Measurements from ENCODE around the gene IRF7.
"Not testable (repeated sequence)": the region's sequence is repeated elsewhere in the genome, so short reads cannot be mapped to it uniquely, and the experiment has no call there.

IRF7 gene

GRCh38 chr11:574031-574570 lies 41.6 kb downstream of the IRF7 start:
- not testable (repeated sequence) for DNase-seq

GRCh38 chr11:573146-573759 lies 42.5 kb downstream of the IRF7 start:
- H3K9me3 ChIP-seq (ENCODE audit: control insufficient read depth, low read length) = no peaks in the 10 kb centered on the region
- H3K27me3 ChIP-seq (replicated peaks; ENCODE audit: control insufficient read depth, insufficient read depth, low read length, poor library complexity, severe bottlenecking) = no peaks in the 10 kb centered on the region
- no peak overlapping the region for H3K4me3 ChIP-seq (ENCODE audit: insufficient read depth, low read depth, low read length, poor library complexity, severe bottlenecking)
- H3K36me3 ChIP-seq (ENCODE audit: control insufficient read depth, insufficient read depth, low read length) = no peaks in the 10 kb centered on the region
- no peak overlapping the region for H3K27ac ChIP-seq (ENCODE audit: insufficient read depth, low read length, poor library complexity, severe bottlenecking)
- peaks cover 36% of the 10 kb centered on the region for H3K4me1 ChIP-seq (ENCODE audit: control insufficient read depth, insufficient read depth, low read length, poor library complexity, severe bottlenecking)
- DNase-seq = no peak

More at GRCh38 chr11:574031-574570, 41.6 kb downstream of the IRF7 start:
- H3K4me1 ChIP-seq (ENCODE audit: control insufficient read depth, insufficient read depth, low read length, poor library complexity, severe bottlenecking) = peaks cover 40% of the 10 kb centered on the region
- not testable (repeated sequence) for H3K36me3 ChIP-seq (ENCODE audit: control insufficient read depth, insufficient read depth, low read length); H3K27me3 ChIP-seq (replicated peaks; ENCODE audit: control insufficient read depth, insufficient read depth, low read length, poor library complexity, severe bottlenecking); H3K9me3 ChIP-seq (ENCODE audit: control insufficient read depth, low read length); H3K27ac ChIP-seq (ENCODE audit: insufficient read depth, low read length, poor library complexity, severe bottlenecking)
- H3K4me3 ChIP-seq (ENCODE audit: insufficient read depth, low read depth, low read length, poor library complexity, severe bottlenecking) = peak overlapping the region; percentile 35

- no peaks in the 10 kb centered on the region for H3K9me3 ChIP-seq (ENCODE audit: control insufficient read depth, low read length)
- H3K36me3 ChIP-seq (ENCODE audit: control insufficient read depth, insufficient read depth, low read length) = no peaks in the 10 kb centered on the region
- H3K4me1 ChIP-seq (ENCODE audit: control insufficient read depth, insufficient read depth, low read length, poor library complexity, severe bottlenecking) = peaks cover 23% of the 10 kb centered on the region
- no peaks in the 10 kb centered on the region for H3K27me3 ChIP-seq (replicated peaks; ENCODE audit: control insufficient read depth, insufficient read depth, low read length, poor library complexity, severe bottlenecking)
- no peak overlapping the region for H3K4me3 ChIP-seq (ENCODE audit: insufficient read depth, low read depth, low read length, poor library complexity, severe bottlenecking)
- no peak overlapping the region for H3K27ac ChIP-seq (ENCODE audit: insufficient read depth, low read length, poor library complexity, severe bottlenecking)
- DNase-seq = no peak
Measured at GRCh38 chr11:571802-572185, 44.0 kb downstream of the IRF7 start.

GRCh38 chr11:569158-569885 lies 46.4 kb downstream of the IRF7 start:
- DNase-seq = no peak
- Histone ChIP-seq H3K27ac (ENCODE audit: insufficient read depth, low read length, poor library complexity, severe bottlenecking) (no peak overlapping the region), H3K36me3 (ENCODE audit: control insufficient read depth, insufficient read depth, low read length) (no peaks in the 10 kb centered on the region), H3K4me1 (ENCODE audit: control insufficient read depth, insufficient read depth, low read length, poor library complexity, severe bottlenecking) (peaks cover 10% of the 10 kb centered on the region), H3K27me3 (replicated peaks; ENCODE audit: control insufficient read depth, insufficient read depth, low read length, poor library complexity, severe bottlenecking) (no peaks in the 10 kb centered on the region), H3K4me3 (ENCODE audit: insufficient read depth, low read depth, low read length, poor library complexity, severe bottlenecking) (peak overlapping the region; percentile 53), H3K9me3 (ENCODE audit: control insufficient read depth, low read length) (no peaks in the 10 kb centered on the region)

- no peaks in the 10 kb centered on the region for H3K27me3 ChIP-seq (replicated peaks; ENCODE audit: control insufficient read depth, insufficient read depth, low read length, poor library complexity, severe bottlenecking)
- H3K4me1 ChIP-seq (ENCODE audit: control insufficient read depth, insufficient read depth, low read length, poor library complexity, severe bottlenecking) = peaks cover 8% of the 10 kb centered on the region
- H3K27ac ChIP-seq (ENCODE audit: insufficient read depth, low read length, poor library complexity, severe bottlenecking) = no peak overlapping the region
- H3K4me3 ChIP-seq (ENCODE audit: insufficient read depth, low read depth, low read length, poor library complexity, severe bottlenecking) = peak overlapping the region; percentile 53
- peaks cover under 1% of the 10 kb centered on the region for H3K36me3 ChIP-seq (ENCODE audit: control insufficient read depth, insufficient read depth, low read length)
- H3K9me3 ChIP-seq (ENCODE audit: control insufficient read depth, low read length) = no peaks in the 10 kb centered on the region
- peak; percentile 89 to 92 (median 89) for DNase-seq
Measured at GRCh38 chr11:568306-569157, 47.2 kb downstream of the IRF7 start.

- Histone ChIP-seq H3K27me3 (replicated peaks; ENCODE audit: control insufficient read depth, insufficient read depth, low read length, poor library complexity, severe bottlenecking) (no peaks in the 10 kb centered on the region), H3K9me3 (ENCODE audit: control insufficient read depth, low read length) (no peaks in the 10 kb centered on the region), H3K4me3 (ENCODE audit: insufficient read depth, low read depth, low read length, poor library complexity, severe bottlenecking) (no peak overlapping the region), H3K4me1 (ENCODE audit: control insufficient read depth, insufficient read depth, low read length, poor library complexity, severe bottlenecking) (peaks cover 8% of the 10 kb centered on the region), H3K36me3 (ENCODE audit: control insufficient read depth, insufficient read depth, low read length) (peaks cover 7% of the 10 kb centered on the region), H3K27ac (ENCODE audit: insufficient read depth, low read length, poor library complexity, severe bottlenecking) (no peak overlapping the region)
- peak in 2 of 3 donors; percentile 33 to 37 for DNase-seq
Measured at GRCh38 chr11:567629-568292, 48.0 kb downstream of the IRF7 start.

- Histone ChIP-seq H3K4me1 (ENCODE audit: control insufficient read depth, insufficient read depth, low read length, poor library complexity, severe bottlenecking) (peaks cover 10% of the 10 kb centered on the region), H3K9me3 (ENCODE audit: control insufficient read depth, low read length) (no peaks in the 10 kb centered on the region), H3K27ac (ENCODE audit: insufficient read depth, low read length, poor library complexity, severe bottlenecking) (no peak overlapping the region), H3K4me3 (ENCODE audit: insufficient read depth, low read depth, low read length, poor library complexity, severe bottlenecking) (no peak overlapping the region), H3K27me3 (replicated peaks; ENCODE audit: control insufficient read depth, insufficient read depth, low read length, poor library complexity, severe bottlenecking) (no peaks in the 10 kb centered on the region), H3K36me3 (ENCODE audit: control insufficient read depth, insufficient read depth, low read length) (peaks cover 7% of the 10 kb centered on the region)
- DNase-seq = no peak
Measured at GRCh38 chr11:567011-567628, 48.6 kb downstream of the IRF7 start.

GRCh38 chr11:565921-566509 lies 49.7 kb downstream of the IRF7 start:
- H3K4me1 ChIP-seq (ENCODE audit: control insufficient read depth, insufficient read depth, low read length, poor library complexity, severe bottlenecking) = peaks cover 19% of the 10 kb centered on the region
- H3K4me3 ChIP-seq (ENCODE audit: insufficient read depth, low read depth, low read length, poor library complexity, severe bottlenecking) = no peak overlapping the region
- no peak overlapping the region for H3K27ac ChIP-seq (ENCODE audit: insufficient read depth, low read length, poor library complexity, severe bottlenecking)
- DNase-seq = no peak
- no peaks in the 10 kb centered on the region for H3K9me3 ChIP-seq (ENCODE audit: control insufficient read depth, low read length)
- H3K27me3 ChIP-seq (replicated peaks; ENCODE audit: control insufficient read depth, insufficient read depth, low read length, poor library complexity, severe bottlenecking) = no peaks in the 10 kb centered on the region
- peaks cover 7% of the 10 kb centered on the region for H3K36me3 ChIP-seq (ENCODE audit: control insufficient read depth, insufficient read depth, low read length)
